Tibial nerve (tissue), 4 donors: Measurements from ENCODE around the gene TAS2R43.

Experiments used
- CTCF ChIP-seq, 5 experiments: fragments of 200-600 bp in 3 of 5; fragments of 450-650 bp in 2 of 5; sonication (generic) in 3 of 5; IDR thresholded peaks; one replicate each; pipeline ENCODE4 v1.5.1; 2016 to 2019; ENCODE audit warnings: antibody characterized with exemption in 5 of 5, mild to moderate bottlenecking in 3 of 5, moderate library complexity in 2 of 5
- EP300 ChIP-seq, 2 donors: sonication (generic); formaldehyde crosslinking; IDR thresholded peaks; one replicate each; pipeline ENCODE4 v1.6.1; 2017; ENCODE audit warnings: antibody characterized with exemption in 2 of 2, mild to moderate bottlenecking in 1 of 2
- POLR2A ChIP-seq, 2 donors: fragments of 450-650 bp; IDR thresholded peaks; one replicate each; pipeline ENCODE4 v1.6.1; 2017; ENCODE audit warnings: antibody characterized with exemption in 2 of 2, mild to moderate bottlenecking in 2 of 2, moderate library complexity in 2 of 2

GRCh38 chr12:11059784-11060183 is 32.3 kb downstream of the TAS2R43 start:
- TF ChIP-seq CTCF (IDR thresholded peaks at IDR 0.05) = no peak
- no peak for TF ChIP-seq EP300 (IDR thresholded peaks at IDR 0.05)
- no peak for TF ChIP-seq POLR2A (IDR thresholded peaks at IDR 0.05)
